Melanocyte of skin (primary cell): ENCODE data around the gene OR8B3. TPM values are rescaled to one million over a fixed set of nuclear protein-coding genes. Genes with fewer than 3 reads are reported as not detected.

ENCODE experiments used
- total RNA-seq, 2 donors: library from RNA; depleted of rRNA; stranded (reverse); fragments of >200 nt; gene quantifications; 2 replicates each; pipeline ENCODE4 v1.2.3, GENCODE V29; 2012

OR8B3 gene
- not detected for total RNA-seq

DNA sequence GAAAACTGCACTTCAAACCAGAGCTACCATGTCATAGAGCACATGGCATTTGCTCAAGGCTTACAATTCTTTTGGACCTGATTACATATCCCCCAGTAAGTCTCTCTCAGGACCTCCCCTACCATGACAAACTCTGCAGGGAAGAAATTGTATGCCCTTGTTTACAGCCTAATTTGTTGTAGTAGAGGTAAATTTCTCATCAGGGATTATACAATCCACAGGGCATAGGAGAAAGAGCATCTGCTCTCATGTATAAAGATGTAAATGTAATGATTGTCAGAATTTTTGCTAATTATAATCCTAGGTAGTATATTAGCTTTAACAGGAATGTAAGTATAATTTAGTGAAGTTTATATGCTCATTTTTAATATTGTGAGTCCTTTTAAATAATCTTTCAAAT is at the start of gene OR8B3:
Gene OR8B3 (minus strand): TSS at position 101 of the 400 bp plus-strand sequence. CDS start 1,673 bp downstream, outside the sequence.

GRCh38 chr11:124445646-124446150 is 46.9 kb upstream of the OR8B3 start, which contains the start of gene OR8B8:
OR8B8 (minus strand) TSS chr11:124445696; CDS start chr11:124441085, 4,611 bp downstream.

GRCh38 chr11:124424384-124424921 is 25.6 kb upstream of the OR8B3 start, which contains the start of gene OR8B4:
OR8B4 (minus strand) TSS chr11:124424871; CDS start chr11:124424871, 0 bp downstream.

DNA sequence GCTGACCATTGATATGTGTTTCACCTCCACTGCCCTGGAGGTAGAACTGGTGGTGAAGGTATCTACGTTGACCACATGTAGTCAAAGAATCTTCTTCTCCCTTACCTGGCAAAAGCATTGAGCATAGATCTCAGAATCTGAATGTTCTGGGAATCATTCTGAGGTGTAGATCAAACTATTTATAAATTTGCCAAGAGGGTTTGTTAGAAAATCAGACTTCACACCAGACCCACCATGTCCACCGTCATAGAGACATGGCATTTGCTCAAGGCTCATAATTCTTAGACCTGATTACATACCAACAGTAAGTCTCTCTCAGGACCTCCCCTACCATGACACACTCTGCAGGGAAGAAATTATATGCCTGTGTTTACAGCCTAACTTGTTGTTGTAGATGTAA is 14.4 kb downstream of the OR8B3 start, which contains the start of gene OR8B2:
Gene OR8B2 (minus strand): TSS at position 101 of the 400 bp plus-strand sequence. CDS start 1,156 bp downstream, outside the sequence.

Other genes starting within 250 kb of the OR8B3 start
- gene OR10D3, start 215.7 kb downstream of the OR8B3 start, total RNA-seq = not detected
- gene OR8G1, start 157.9 kb downstream of the OR8B3 start, total RNA-seq = under 1 TPM in 1 of 2 donors, not detected in 1; under 0.01 TPM
- not detected for gene OR8G5, start 142.6 kb downstream of the OR8B3 start, total RNA-seq
- not detected for gene OR8D1, start 85.1 kb downstream of the OR8B3 start, total RNA-seq
- gene OR8D2, start 78.8 kb downstream of the OR8B3 start, total RNA-seq = not detected
- not detected for gene OR8B2, start 14.5 kb downstream of the OR8B3 start, total RNA-seq
- not detected for gene OR8B4, start 25.8 kb upstream of the OR8B3 start, total RNA-seq
- gene OR8B8, start 46.7 kb upstream of the OR8B3 start, total RNA-seq = not detected
- gene OR8B12, start 144.6 kb upstream of the OR8B3 start, total RNA-seq = not detected
- not detected for gene OR8A1, start 171.0 kb upstream of the OR8B3 start, total RNA-seq
- not detected for gene PANX3, start 212.4 kb upstream of the OR8B3 start, total RNA-seq
- gene TBRG1, start 223.8 kb upstream of the OR8B3 start, total RNA-seq = 10 to 100 TPM; 19.6 to 27.2 TPM